Activated naive CD8-positive, alpha-beta T cell treated with anti-CD3 and anti-CD28 coated beads for 36 hours (primary cell): Measurements from ENCODE around the gene STIM2. TPM values are rescaled to one million over a fixed set of nuclear protein-coding genes. Genes with fewer than 3 reads are reported as not detected.

Experiments used
- DNase-seq: peaks from one replicate; pipeline ENCODE4 v3.0.0; 2021
- H3K27ac Mint-ChIP-seq: one replicate; pipeline ENCODE4 v1.8.0; 2022; ENCODE audit warnings: mild to moderate bottlenecking, moderate library complexity, mixed read lengths
- H3K27me3 Mint-ChIP-seq: one replicate; pipeline ENCODE4 v1.8.0; 2022; ENCODE audit warnings: mild to moderate bottlenecking, mixed read lengths
- H3K36me3 Mint-ChIP-seq: one replicate; pipeline ENCODE4 v1.8.0; 2021; ENCODE audit warnings: mild to moderate bottlenecking, mixed read lengths
- H3K4me1 Mint-ChIP-seq: one replicate; pipeline ENCODE4 v1.8.0; 2021; ENCODE audit warnings: mixed read lengths
- H3K4me3 Mint-ChIP-seq: one replicate; pipeline ENCODE4 v1.8.0; 2022; ENCODE audit warnings: mild to moderate bottlenecking, moderate library complexity, mixed read lengths
- H3K9me3 Mint-ChIP-seq: one replicate; pipeline ENCODE4 v1.8.0; 2022; ENCODE audit warnings: mixed read lengths
- total RNA-seq, 2 experiments: library from RNA; stranded (reverse); gene quantifications; one replicate each; pipeline ENCODE4 v1.2.3, GENCODE V29; 2021

Gene STIM2
- total RNA-seq, 2 experiments from 2014 or later: 41.8 to 45.1 TPM

DNA sequence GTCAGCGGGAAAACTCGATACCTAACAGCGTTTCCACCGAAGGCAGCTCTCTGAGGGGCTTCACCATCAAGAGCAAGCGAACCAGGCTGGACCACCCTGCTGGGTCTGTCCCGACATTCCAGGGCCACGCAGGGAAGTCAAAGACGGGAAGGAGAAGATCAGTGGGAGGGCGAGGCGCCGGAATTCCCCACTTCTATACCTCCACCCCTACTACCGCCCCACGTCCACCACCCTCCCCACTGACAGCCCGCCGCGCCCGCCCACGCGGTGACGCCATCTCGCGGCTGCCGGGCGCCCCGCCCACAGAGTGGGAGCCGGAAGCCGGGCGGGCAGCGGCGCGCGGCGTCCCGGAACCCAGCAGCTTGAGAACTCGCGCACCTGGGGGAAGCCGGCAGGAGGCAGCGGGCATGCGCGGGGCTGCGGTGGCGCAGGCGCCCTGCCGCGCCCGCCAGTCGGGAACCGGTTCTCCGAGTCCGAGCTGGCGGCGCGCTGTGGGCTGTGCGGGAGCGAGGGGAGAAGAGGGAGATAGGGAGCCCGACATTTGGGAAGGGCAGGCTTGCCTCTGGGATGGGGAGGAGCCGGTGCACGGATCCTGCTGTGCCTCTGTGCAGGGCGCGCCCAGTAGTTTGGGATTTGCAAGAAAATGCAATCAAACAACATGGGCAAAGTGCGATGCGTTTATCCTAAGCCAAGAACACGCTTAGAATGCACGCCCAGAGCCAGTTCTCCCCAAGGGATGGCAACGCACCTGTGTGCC is 3.2 kb upstream of the STIM2 start:
- Mint-ChIP-seq H3K27ac (peak overlapping the region; percentile 92), H3K9me3 (no peaks in the 10 kb centered on the region), H3K27me3 (no peaks in the 10 kb centered on the region), H3K36me3 (peaks cover 3% of the 10 kb centered on the region), H3K4me1 (peaks cover 21% of the 10 kb centered on the region), H3K4me3 (peak overlapping the region; percentile 88)
- peak; percentile 96 for DNase-seq

DNA sequence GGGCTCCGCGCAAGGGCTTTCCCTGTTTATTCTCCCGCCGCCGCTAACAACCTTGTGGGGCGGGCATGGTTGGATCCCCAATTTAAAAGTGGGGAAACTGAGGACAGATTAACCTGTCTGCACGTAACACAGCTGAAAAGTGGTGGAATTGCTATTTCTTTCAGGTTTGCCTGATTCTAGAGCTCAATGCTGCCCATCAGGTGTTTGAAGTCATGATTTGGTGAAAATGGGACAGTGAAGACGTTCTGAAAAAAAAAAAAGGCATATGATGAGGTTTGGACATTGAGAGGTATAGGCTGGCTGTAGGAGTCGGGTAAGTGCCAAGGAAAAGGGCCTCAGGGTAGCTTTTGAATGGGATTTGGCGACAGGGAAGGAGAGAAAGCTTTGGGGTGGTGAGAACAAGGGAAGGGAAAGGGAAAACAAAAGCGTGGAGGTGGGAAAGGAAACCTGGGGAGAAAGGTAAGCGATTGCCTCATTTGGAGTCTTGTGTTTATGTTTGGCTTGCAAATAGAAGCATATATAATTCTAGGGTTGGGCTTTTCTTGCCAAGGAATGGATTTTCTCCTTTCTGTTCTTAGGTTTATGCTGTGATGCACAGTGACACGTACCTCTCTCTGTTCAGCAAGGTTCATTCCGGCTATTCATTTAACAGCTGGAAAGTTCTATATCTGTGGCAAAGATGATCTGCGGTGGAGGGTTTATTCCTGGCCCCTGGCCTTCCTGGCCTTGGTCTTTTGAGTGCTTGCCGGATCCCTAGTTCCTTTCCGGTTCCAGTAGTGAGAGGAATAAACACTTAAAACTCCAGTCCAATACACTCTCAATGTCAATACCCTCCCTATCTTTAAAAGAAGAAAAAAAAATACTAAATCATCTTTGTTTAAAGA is 2.4 kb upstream of the STIM2 start:
- peak overlapping the region; percentile 74 for H3K27ac Mint-ChIP-seq
- no peaks in the 10 kb centered on the region for H3K9me3 Mint-ChIP-seq
- peak overlapping the region; percentile 88 for H3K4me3 Mint-ChIP-seq
- peaks cover 26% of the 10 kb centered on the region for H3K4me1 Mint-ChIP-seq
- DNase-seq: no peak
- H3K27me3 Mint-ChIP-seq: no peaks in the 10 kb centered on the region
- H3K36me3 Mint-ChIP-seq: peaks cover 3% of the 10 kb centered on the region

DNA sequence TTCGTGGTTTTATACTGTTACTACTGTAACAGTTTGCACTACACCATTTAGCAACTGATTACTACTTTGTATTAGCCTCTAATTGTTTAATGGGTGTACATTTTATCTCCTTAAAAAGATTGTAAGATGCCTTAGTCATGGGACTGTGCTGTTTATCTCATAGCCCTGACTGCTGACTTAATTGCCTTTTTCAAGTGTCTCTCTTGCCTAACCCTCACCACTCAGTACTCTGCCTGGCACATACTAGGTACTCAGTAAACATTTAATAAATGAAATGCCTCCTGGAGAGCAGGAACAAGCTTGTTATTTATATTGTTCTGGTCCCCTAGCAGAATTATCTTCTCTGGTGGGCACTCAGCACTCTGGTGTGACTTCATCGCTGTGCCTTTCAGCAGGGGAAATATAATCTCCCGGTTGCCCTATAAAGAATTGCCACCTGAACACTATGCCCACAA is 1.7 kb upstream of the STIM2 start:
- H3K9me3 Mint-ChIP-seq: no peaks in the 10 kb centered on the region
- H3K36me3 Mint-ChIP-seq: peaks cover 3% of the 10 kb centered on the region
- peaks cover 31% of the 10 kb centered on the region for H3K4me1 Mint-ChIP-seq
- H3K4me3 Mint-ChIP-seq: peak overlapping the region; percentile 88
- DNase-seq: no peak
- H3K27ac Mint-ChIP-seq: peak overlapping the region; percentile 74
- no peaks in the 10 kb centered on the region for H3K27me3 Mint-ChIP-seq

DNA sequence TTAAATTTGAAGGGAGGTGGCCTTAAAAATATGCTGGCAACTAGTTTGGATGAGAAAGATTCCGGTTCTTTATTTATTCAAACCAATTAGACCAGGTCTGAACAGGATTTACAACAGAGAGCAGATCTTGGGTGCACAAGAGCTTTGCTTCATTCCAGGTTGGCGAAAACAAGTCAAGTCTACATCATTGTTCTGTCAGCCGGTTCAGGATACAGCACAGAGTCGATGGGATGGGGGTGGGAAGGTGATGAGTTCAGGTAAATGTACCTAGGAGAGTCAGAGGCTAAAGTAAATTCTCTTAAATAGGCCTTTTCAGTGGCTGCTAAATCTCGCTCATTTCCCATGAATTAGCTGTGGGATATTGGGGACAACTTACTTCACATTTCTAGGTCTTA is 882 bp upstream of the STIM2 start:
- peak overlapping the region; percentile 88 for H3K4me3 Mint-ChIP-seq
- peaks cover 37% of the 10 kb centered on the region for H3K4me1 Mint-ChIP-seq
- no peaks in the 10 kb centered on the region for H3K9me3 Mint-ChIP-seq
- no peaks in the 10 kb centered on the region for H3K27me3 Mint-ChIP-seq
- peaks cover 4% of the 10 kb centered on the region for H3K36me3 Mint-ChIP-seq
- peak overlapping the region; percentile 93 for H3K27ac Mint-ChIP-seq
- no peak for DNase-seq

DNA sequence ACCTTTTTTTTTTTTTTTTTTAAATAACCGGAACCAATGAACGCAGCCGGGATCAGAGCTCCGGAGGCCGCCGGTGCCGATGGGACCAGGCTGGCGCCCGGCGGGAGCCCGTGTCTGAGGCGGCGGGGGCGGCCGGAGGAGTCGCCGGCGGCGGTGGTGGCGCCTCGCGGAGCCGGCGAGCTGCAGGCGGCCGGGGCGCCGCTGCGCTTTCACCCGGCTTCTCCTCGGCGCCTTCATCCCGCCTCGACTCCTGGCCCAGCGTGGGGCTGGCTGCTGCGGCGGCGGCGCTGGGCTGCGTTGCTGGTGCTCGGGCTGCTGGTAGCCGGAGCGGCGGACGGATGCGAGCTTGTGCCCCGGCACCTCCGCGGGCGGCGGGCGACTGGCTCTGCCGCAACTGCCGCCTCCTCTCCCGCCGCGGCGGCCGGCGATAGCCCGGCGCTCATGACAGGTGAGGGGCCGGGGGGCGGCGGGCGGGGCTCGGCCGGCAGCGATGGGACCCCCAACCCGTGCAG is 337 bp downstream of the STIM2 start:
- H3K4me3 Mint-ChIP-seq: peak overlapping the region; percentile 88
- H3K4me1 Mint-ChIP-seq: peaks cover 47% of the 10 kb centered on the region
- peak; percentile 67 for DNase-seq
- no peaks in the 10 kb centered on the region for H3K27me3 Mint-ChIP-seq
- peak overlapping the region; percentile 97 for H3K27ac Mint-ChIP-seq
- no peaks in the 10 kb centered on the region for H3K9me3 Mint-ChIP-seq
- H3K36me3 Mint-ChIP-seq: peaks cover 4% of the 10 kb centered on the region

DNA sequence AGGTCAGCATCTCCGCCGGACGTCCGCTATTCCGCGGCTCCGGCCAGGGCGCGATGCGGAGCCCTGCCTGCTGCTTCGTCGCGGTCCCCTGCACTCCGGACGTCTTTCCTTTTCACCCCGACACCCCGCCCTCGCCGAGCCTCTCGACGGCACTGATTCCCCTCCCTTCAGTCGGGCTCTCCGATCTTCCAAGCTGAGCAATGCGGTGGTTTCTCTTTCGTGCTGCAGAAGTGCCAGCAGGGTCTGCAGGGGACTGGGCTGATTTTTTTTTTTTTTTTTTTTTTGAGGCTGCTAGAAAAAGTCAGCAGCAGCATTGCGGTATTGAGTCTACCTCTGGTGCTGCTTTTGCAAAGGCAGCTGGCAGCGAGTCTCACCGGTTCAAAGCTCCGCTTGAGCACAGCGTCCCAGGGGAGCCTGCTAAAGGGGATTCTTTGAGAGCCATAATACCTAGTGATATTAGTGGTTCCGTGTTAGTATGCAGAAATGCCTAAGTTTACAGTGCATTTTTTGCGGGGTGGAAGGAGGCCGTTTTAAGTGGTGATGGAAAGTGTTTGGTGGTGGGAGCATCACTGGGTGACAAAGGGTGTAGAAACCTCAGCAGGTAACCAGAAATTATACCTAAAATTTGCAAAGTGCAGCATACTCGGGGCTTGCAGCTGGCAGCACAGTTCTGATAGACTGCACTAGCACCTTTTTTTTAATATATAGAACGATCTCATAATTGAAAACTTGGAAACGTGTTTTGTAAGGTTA is 969 bp downstream of the STIM2 start:
- peak overlapping the region; percentile 97 for H3K27ac Mint-ChIP-seq

DNA sequence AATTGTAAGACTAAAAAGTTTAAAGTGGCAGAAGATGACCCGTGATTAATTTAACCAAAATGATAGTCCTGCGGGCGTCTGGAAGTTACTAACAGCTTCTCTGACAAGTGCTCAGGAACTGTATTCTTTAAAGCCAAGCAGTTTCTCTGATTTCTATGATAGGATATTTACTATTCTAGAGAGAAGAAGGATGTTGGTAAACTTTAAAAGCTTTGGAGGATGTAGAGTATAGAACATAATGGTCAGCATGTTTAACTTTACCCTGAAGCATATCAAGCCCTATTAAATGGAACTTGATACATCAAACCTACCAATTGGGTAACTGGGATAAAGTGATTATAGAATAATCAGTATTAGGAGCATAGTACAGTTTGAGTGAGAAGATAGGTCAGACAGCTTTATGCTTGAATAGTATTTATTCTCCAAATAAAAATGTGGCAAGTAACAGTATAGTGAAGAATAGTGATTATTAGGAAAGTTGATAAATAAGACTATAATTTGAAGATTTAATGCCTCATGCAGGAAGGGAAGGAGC is 1.8 kb downstream of the STIM2 start:
- H3K9me3 Mint-ChIP-seq: no peaks in the 10 kb centered on the region
- DNase-seq: no peak
- peak overlapping the region; percentile 44 for H3K27ac Mint-ChIP-seq
- H3K36me3 Mint-ChIP-seq: peaks cover 8% of the 10 kb centered on the region
- peak overlapping the region; percentile 84 for H3K4me3 Mint-ChIP-seq
- H3K4me1 Mint-ChIP-seq: peaks cover 50% of the 10 kb centered on the region
- H3K27me3 Mint-ChIP-seq: no peaks in the 10 kb centered on the region

More for the DNA sequence above, 969 bp downstream of the STIM2 start:
- DNase-seq: peak; percentile 79
- no peaks in the 10 kb centered on the region for H3K27me3 Mint-ChIP-seq
- H3K9me3 Mint-ChIP-seq: no peaks in the 10 kb centered on the region
- peak overlapping the region; percentile 84 for H3K4me3 Mint-ChIP-seq
- H3K36me3 Mint-ChIP-seq: peaks cover 8% of the 10 kb centered on the region
- peaks cover 51% of the 10 kb centered on the region for H3K4me1 Mint-ChIP-seq

DNA sequence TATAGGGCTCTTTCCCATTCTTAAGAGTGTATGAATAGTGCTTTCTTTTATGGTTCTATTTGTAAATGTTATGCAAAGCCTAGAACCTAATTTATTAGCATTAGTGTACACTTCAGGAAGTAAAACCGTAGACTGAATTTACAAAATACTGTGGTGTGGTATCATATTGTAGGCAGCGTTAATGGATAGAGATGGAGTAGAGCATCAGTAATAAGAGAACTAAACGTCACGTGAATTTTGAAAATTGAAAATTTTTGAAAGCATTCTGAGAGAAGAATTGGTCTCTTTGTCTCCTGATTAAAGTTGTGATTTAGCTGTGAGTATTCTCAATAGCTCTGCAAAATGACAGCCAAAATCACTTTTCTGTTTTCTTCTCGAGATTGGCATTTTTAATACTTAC is 2.9 kb downstream of the STIM2 start:
- H3K36me3 Mint-ChIP-seq: peaks cover 8% of the 10 kb centered on the region
- no peak overlapping the region for H3K27ac Mint-ChIP-seq
- peak overlapping the region; percentile 71 for H3K4me3 Mint-ChIP-seq
- H3K4me1 Mint-ChIP-seq: peaks cover 60% of the 10 kb centered on the region
- H3K27me3 Mint-ChIP-seq: no peaks in the 10 kb centered on the region
- DNase-seq: no peak
- no peaks in the 10 kb centered on the region for H3K9me3 Mint-ChIP-seq

DNA sequence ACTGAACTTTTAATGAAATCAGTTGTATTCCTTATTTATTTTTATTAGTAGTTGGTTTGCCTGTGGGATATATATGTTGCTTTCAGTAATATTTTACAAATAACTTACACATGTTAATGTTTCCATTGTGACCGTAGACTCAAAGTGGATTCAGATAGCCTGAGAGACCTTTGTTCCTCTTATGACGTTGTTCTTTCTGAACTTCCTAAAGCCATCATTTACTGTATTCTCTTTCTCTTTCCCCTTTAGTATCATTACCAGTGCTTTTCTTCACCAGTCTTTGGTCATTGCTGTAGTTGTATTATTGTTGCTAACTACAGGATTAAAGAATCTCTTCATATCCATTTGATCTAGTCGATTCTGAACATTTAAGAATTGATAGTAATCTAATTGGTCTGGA is 4.3 kb downstream of the STIM2 start:
- H3K4me1 Mint-ChIP-seq: peaks cover 56% of the 10 kb centered on the region

DNA sequence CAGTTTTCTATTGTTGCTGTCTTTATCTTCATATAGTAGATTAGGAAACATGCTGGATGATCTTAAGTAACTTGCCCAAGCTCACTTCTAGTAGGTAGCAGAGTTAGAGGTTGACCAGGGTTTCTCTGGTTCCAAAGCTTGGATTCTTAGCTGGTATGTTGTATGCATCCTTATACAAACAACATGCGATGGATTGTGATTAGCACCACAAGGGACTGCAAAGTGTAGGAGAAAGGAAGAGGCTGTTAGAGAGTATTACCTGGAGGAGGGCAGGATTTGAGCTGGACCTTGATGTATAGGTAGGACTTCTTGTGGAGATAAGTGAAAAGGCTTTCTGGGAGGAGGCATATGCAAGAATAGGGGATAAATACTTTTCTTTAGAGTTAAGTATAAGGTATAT is 5.6 kb downstream of the STIM2 start:
- no peaks in the 10 kb centered on the region for H3K27me3 Mint-ChIP-seq
- H3K27ac Mint-ChIP-seq: no peak overlapping the region
- peaks cover 64% of the 10 kb centered on the region for H3K4me1 Mint-ChIP-seq
- H3K36me3 Mint-ChIP-seq: peaks cover 11% of the 10 kb centered on the region
- H3K4me3 Mint-ChIP-seq: no peak overlapping the region
- DNase-seq: no peak
- no peaks in the 10 kb centered on the region for H3K9me3 Mint-ChIP-seq

More for the DNA sequence above, 4.3 kb downstream of the STIM2 start:
- peaks cover 10% of the 10 kb centered on the region for H3K36me3 Mint-ChIP-seq
- no peaks in the 10 kb centered on the region for H3K27me3 Mint-ChIP-seq
- no peak for DNase-seq
- peak overlapping the region; percentile 37 for H3K4me3 Mint-ChIP-seq
- H3K27ac Mint-ChIP-seq: peak overlapping the region; percentile 63
- no peaks in the 10 kb centered on the region for H3K9me3 Mint-ChIP-seq

DNA sequence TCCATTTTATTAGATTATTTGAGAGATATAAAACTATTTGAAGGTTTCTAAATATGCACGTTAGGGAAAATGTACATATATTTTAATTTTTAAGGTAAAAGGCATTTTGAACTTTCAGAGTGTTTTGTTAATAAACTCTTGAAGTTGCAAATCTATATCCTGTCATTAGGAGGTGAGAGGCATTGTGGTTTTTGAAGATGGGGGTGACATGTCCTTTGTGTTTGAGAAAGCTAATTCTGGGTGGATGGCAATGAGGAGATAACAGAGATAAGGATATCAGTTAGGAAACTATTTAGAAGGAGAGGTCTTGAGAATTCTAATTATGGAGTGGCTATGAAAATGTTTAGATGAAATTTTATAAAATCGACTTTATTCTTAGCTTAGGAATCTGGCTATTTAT is 6.1 kb downstream of the STIM2 start:
- no peak for DNase-seq
- Mint-ChIP-seq H3K9me3 (no peaks in the 10 kb centered on the region), H3K4me3 (no peak overlapping the region), H3K27me3 (no peaks in the 10 kb centered on the region), H3K36me3 (peaks cover 14% of the 10 kb centered on the region), H3K27ac (no peak overlapping the region), H3K4me1 (peaks cover 70% of the 10 kb centered on the region)

DNA sequence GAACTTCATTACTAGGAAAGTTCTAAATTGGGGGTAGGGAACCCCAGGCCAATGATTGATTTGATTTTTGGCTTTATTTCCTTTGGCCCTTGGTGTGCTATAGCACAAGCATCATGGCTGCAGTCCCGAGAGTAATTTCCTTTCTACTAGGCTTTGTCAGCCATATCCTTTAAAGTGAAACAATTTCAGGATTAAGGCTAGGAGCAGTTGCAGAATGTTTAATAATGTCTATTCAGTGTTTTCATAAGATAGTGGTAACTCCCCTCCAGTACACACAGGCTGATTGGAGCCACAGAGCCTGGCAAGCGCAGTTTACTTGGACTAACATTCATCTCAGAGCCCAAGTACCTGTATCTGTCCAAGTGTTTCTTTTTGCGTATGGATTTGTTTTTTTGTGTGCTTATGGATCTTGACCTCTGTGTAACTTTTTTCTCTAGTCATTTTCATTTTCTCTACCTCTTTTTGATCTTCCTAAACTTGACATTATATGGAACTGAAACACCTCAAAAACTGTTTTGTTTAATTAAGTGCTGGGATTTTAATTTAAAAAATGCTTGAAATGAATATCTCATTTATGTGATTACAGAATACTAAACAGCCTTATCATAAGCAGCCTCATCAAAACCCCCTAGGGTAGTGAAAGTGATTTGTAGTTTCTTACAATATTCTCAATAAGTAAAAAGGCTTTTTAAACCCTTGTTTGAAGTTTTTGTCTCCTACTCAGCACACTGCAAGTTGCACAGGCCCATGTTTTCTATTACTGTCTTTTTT is 7.5 kb downstream of the STIM2 start:
- peak overlapping the region; percentile 35 for H3K27ac Mint-ChIP-seq
- DNase-seq: no peak
- H3K9me3 Mint-ChIP-seq: peaks cover 3% of the 10 kb centered on the region
- H3K27me3 Mint-ChIP-seq: no peaks in the 10 kb centered on the region
- peaks cover 75% of the 10 kb centered on the region for H3K4me1 Mint-ChIP-seq
- H3K4me3 Mint-ChIP-seq: peak overlapping the region; percentile 26
- H3K36me3 Mint-ChIP-seq: peaks cover 21% of the 10 kb centered on the region

DNA sequence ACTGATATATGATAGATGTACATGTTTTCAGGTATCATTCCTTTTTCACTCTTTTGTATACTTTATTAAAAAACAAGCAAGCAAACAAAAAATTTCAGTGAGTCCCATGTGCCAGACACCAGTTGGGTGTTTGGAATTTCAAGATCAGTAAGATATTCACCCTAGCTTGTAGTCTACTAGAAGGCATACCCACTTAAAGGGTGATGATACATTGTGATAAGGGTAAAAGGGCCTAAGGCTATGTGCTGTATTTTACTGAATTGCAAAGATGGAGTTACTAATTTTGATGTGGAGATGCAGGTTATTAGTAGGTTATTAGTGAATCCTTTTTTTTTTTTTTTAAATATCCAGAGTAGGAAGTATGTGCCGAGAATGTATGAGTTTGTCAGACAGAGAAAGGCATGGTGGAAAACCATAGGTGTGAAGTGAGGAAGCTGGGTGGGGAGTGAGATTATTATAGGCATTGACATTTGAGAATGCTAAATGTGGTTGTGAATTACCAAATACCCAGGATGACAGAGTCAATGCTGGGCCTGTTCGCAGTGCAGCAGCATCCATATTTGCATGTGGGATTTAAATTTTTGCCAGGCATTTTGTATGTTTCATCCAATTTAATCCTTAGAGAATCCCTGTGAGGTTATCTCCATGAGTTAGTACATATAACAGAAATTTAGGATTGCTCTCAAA is 10.1 kb downstream of the STIM2 start:
- Mint-ChIP-seq H3K27ac (peak overlapping the region; percentile 4), H3K4me1 (peaks cover 72% of the 10 kb centered on the region), H3K4me3 (no peak overlapping the region), H3K27me3 (no peaks in the 10 kb centered on the region), H3K36me3 (peaks cover 22% of the 10 kb centered on the region), H3K9me3 (peaks cover 3% of the 10 kb centered on the region)
- DNase-seq: no peak
